Epithelial cell of esophagus (primary cell): ENCODE measurements around the gene LTBP1.

Experiments
- DNase-seq: peaks from one replicate; pipeline ENCODE4 v3.0.0; 2010; ENCODE audit warnings: low read depth
- H3K4me3 ChIP-seq: 2 replicates; pipeline ENCODE4 v1.5.1; 2011; ENCODE audit warnings: mild to moderate bottlenecking, low read length, control low read depth
- TF ChIP-seq, protein P1 (sequence below): IDR thresholded peaks from 2 replicates; pipeline ENCODE4 v1.5.1; 2011; ENCODE audit warnings: low read depth, mild to moderate bottlenecking, low read length, control low read depth, inconsistent platforms; ENCODE audit not compliant: insufficient read depth; ENCODE audit errors: missing control alignments

The LTBP1 gene

DNA sequence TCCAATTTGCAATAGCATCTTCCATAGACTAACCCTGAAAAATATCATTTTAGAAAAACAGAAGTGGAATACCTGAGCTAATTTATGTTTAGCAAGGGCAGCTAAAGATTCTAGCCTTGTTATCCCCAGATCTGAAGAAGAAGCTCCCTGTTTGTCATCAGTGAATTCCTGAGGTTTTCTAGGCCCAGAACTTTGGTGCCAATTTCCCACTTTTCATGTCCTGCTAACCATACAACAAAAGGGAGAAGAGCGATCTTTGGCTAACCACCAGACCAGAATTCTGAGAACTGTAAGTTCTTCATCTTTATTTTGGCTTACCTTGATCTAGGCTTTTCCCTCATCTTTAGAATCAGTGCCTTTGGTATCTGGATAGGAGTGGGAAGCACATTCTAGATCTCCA lies 478.4 kb downstream of the LTBP1 start:
- H3K4me3 ChIP-seq: no peak overlapping the region
- TF ChIP-seq, protein P1, sequence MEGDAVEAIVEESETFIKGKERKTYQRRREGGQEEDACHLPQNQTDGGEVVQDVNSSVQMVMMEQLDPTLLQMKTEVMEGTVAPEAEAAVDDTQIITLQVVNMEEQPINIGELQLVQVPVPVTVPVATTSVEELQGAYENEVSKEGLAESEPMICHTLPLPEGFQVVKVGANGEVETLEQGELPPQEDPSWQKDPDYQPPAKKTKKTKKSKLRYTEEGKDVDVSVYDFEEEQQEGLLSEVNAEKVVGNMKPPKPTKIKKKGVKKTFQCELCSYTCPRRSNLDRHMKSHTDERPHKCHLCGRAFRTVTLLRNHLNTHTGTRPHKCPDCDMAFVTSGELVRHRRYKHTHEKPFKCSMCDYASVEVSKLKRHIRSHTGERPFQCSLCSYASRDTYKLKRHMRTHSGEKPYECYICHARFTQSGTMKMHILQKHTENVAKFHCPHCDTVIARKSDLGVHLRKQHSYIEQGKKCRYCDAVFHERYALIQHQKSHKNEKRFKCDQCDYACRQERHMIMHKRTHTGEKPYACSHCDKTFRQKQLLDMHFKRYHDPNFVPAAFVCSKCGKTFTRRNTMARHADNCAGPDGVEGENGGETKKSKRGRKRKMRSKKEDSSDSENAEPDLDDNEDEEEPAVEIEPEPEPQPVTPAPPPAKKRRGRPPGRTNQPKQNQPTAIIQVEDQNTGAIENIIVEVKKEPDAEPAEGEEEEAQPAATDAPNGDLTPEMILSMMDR: no peak
- DNase-seq: no peak

- TF ChIP-seq, protein P1: no peak
- DNase-seq: peak; percentile 43
- no peak overlapping the region for H3K4me3 ChIP-seq
These were observed 478.9 kb downstream of the LTBP1 start for GRCh38 chr2:33425586-33426031.

DNA sequence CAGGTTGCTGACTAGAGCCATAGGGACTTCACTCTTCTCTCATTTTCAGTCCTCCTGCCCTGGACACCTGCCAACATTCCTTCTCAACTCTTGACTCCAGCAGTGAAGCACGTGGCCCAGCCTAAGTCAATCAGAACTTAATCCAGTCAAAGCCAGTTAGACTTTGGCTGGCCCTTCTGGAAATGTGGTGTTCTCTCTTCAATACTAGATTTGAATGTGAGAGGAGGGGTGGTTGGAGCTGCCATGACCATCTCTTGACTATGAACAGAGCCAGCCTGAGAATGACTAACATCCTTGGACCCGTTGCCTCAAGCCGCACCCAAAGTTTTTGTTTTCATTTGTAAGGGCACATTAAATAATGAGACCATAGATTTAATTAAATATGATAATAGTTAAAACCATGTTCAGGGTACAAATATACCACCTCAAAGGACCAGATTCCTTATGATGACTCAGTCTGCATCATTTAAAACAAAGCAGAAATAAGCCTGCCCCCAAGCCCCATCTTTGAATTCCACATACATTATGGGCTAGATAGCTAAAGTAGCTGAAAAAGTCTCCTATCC lies 480.0 kb downstream of the LTBP1 start:
- H3K4me3 ChIP-seq: no peak overlapping the region
- TF ChIP-seq, protein P1: no peak
- peak; percentile 63 for DNase-seq

DNA sequence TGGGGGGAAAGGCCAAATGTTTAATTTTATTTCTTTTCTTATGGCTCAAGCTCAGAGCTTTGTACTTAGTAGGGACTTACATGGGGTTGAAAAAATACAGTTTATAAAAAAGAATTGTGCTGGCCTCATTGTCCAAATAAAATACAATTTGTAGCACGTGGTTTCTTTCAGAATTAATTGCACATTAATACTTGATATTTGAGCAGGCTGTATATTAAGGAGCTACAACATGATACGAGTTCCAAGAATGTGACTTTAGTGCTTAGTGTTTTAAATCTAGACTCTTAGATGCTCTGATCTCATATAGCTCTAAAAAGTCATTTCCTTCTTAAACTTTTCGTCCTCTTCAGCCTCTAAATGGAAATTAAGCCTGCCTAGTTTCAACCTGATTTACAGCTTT lies 483.3 kb downstream of the LTBP1 start:
- DNase-seq: no peak
- TF ChIP-seq, protein P1: no peak
- H3K4me3 ChIP-seq: no peak overlapping the region

GRCh38 chr2:33430856-33431255 lies 484.1 kb downstream of the LTBP1 start:
- no peak for DNase-seq
- no peak overlapping the region for H3K4me3 ChIP-seq
- TF ChIP-seq, protein P1: no peak

GRCh38 chr2:33432871-33433270 lies 486.1 kb downstream of the LTBP1 start:
- TF ChIP-seq, protein P1: no peak
- DNase-seq: no peak
- no peak overlapping the region for H3K4me3 ChIP-seq
